Tibial nerve (tissue), 4 donors: ENCODE data around the gene MLPH. TPM values are rescaled to one million over a fixed set of nuclear protein-coding genes. Genes with fewer than 3 reads are reported as not detected.

ENCODE experiments used
- DNase-seq, 2 donors: peaks; one replicate each; pipeline ENCODE4 v3.0.0-alpha.2; 2019; ENCODE audit warnings: low spot score in 2 of 2
- H3K27ac ChIP-seq, 4 donors: fragments of 200-600 bp; sonication (generic) in 3 of 4; one replicate each; pipeline ENCODE4 v1.5.1; 2017 to 2019; ENCODE audit warnings: mild to moderate bottlenecking in 1 of 4
- H3K27me3 ChIP-seq, 2 donors: fragments of 200-600 bp; sonication (generic) in 1 of 2; one replicate each; pipeline versions ENCODE4 v1.5.1 to v1.6.0; 2017 to 2019
- H3K36me3 ChIP-seq, 3 donors: fragments of 200-600 bp; sonication (generic); one replicate each; pipeline ENCODE4 v1.5.1; 2018 to 2019
- H3K4me1 ChIP-seq, 4 donors: fragments of 200-600 bp; sonication (generic) in 3 of 4; one replicate each; pipeline ENCODE4 v1.5.1; 2017 to 2019
- H3K4me3 ChIP-seq, 4 donors: fragments of 200-600 bp; sonication (generic) in 3 of 4; one replicate each; pipeline ENCODE4 v1.5.1; 2017 to 2019; ENCODE audit warnings: mild to moderate bottlenecking in 1 of 4, moderate library complexity in 1 of 4
- H3K9me3 ChIP-seq, 4 donors: fragments of 200-600 bp; sonication (generic) in 3 of 4; one replicate each; pipeline ENCODE4 v1.5.1; 2017 to 2019
- CTCF ChIP-seq, 5 experiments: fragments of 200-600 bp in 3 of 5; fragments of 450-650 bp in 2 of 5; sonication (generic) in 3 of 5; IDR thresholded peaks; one replicate each; pipeline ENCODE4 v1.5.1; 2016 to 2019; ENCODE audit warnings: antibody characterized with exemption in 5 of 5, mild to moderate bottlenecking in 3 of 5, moderate library complexity in 2 of 5
- EP300 ChIP-seq, 2 donors: sonication (generic); formaldehyde crosslinking; IDR thresholded peaks; one replicate each; pipeline ENCODE4 v1.6.1; 2017; ENCODE audit warnings: antibody characterized with exemption in 2 of 2, mild to moderate bottlenecking in 1 of 2
- POLR2A ChIP-seq, 2 donors: fragments of 450-650 bp; IDR thresholded peaks; one replicate each; pipeline ENCODE4 v1.6.1; 2017; ENCODE audit warnings: antibody characterized with exemption in 2 of 2, mild to moderate bottlenecking in 2 of 2, moderate library complexity in 2 of 2
- WGBS, 2 donors: methylation state at CpG; one replicate each; pipeline ENCODE4 v1.1.5; 2018; 5-methylcytosine and 5-hydroxymethylcytosine counted together
- total RNA-seq, 4 donors: library from RNA; depleted of rRNA; stranded (reverse); fragments of >200 nt; gene quantifications; one replicate each; pipeline ENCODE4 v1.1.0, GENCODE V29; 2016

Gene MLPH
- total RNA-seq, 4 donors from 2014 or later = 41.4 to 108 (median 62.1) TPM

- Histone ChIP-seq H3K36me3 (peaks cover 0 to 8% (median 0%) of the 10 kb centered on the region in 3 donors), H3K4me1 (no peaks in the 10 kb centered on the region), H3K27ac (no peak overlapping the region), H3K9me3 (no peaks in the 10 kb centered on the region), H3K4me3 (no peak overlapping the region), H3K27me3 (no peaks in the 10 kb centered on the region)
- WGBS, 2 donors = 84 to 91% methylated on average over 12 of the region's 12 CpGs
- DNase-seq = no peak
- TF ChIP-seq POLR2A (IDR thresholded peaks at IDR 0.05) = no peak
- TF ChIP-seq CTCF (IDR thresholded peaks at IDR 0.05) = no peak
- TF ChIP-seq EP300 (IDR thresholded peaks at IDR 0.05) = no peak
Observed at GRCh38 chr2:237530472-237531433, 43.7 kb downstream of the MLPH start.

DNA sequence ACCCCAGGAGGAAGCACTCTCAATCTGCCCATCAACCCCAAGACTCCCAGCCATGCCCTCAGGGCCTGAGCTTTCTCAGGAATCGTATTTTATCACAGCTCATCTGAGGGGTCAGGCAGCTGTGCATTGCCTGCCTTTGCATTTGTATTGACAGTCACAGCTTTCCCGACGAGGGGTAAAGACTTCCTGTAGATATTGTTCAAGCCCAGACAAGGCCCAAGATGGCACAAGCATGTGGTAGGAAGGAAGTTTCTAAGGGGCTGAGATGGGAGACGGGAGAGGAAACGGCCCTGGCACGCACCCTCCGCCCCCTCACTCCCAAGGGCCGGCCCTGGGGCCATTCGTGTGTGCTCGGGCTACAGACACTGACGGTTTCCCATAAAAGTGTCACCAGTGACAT, 45.1 kb downstream of the MLPH start:
- WGBS, 2 donors = 45 to 47% methylated on average over 10 to 11 of the region's 11 CpGs
- H3K9me3 ChIP-seq = no peaks in the 10 kb centered on the region
- TF ChIP-seq POLR2A (IDR thresholded peaks at IDR 0.05) (no peak), EP300 (IDR thresholded peaks at IDR 0.05) (no peak), CTCF (IDR thresholded peaks at IDR 0.05) (no peak)

GRCh38 chr2:237533668-237534161, 46.7 kb downstream of the MLPH start:
- Histone ChIP-seq H3K4me3 (no peak overlapping the region), H3K9me3 (no peaks in the 10 kb centered on the region), H3K36me3 (peaks cover 0 to 5% (median 0%) of the 10 kb centered on the region in 3 donors), H3K27ac (no peak overlapping the region), H3K4me1 (peaks cover 0 to 5% (median 0%) of the 10 kb centered on the region in 4 donors), H3K27me3 (no peaks in the 10 kb centered on the region)
- DNase-seq = no peak
- 82 to 91% methylated on average over 7 of the region's 7 CpGs for WGBS, 2 donors
- TF ChIP-seq CTCF (IDR thresholded peaks at IDR 0.05) = no peak
- no peak for TF ChIP-seq POLR2A (IDR thresholded peaks at IDR 0.05)
- no peak for TF ChIP-seq EP300 (IDR thresholded peaks at IDR 0.05)

More for the DNA sequence above, 45.1 kb downstream of the MLPH start:
- Histone ChIP-seq H3K27ac (no peak overlapping the region), H3K36me3 (peaks cover 0 to 5% (median 0%) of the 10 kb centered on the region in 3 donors), H3K4me3 (no peak overlapping the region), H3K27me3 (no peaks in the 10 kb centered on the region), H3K4me1 (no peaks in the 10 kb centered on the region)
- no peak for DNase-seq

DNA sequence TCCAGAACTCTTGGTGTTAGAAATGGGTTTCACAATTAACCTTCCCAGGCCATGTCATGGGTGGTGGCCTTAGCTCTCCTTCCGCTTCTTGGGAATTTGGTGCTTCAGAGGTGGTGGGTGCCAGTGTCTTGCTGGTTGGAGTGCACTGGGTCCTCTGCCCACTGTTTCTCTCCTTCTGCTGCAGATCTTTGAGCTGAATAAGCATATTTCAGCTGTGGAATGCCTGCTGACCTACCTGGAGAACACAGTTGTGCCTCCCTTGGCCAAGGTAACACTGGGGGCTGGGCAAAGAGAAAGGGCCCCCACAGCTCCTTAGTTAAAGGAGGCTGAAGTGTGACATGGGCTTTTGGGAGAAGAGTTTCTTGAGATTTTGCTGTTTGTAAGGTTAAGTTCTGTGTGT, 47.3 kb downstream of the MLPH start:
- Histone ChIP-seq H3K9me3 (no peaks in the 10 kb centered on the region), H3K4me1 (peaks cover 0 to 12% (median 0%) of the 10 kb centered on the region in 4 donors), H3K36me3 (peaks cover 0 to 5% (median 0%) of the 10 kb centered on the region in 3 donors), H3K27me3 (no peaks in the 10 kb centered on the region), H3K27ac (no peak overlapping the region), H3K4me3 (no peak overlapping the region)
- DNase-seq = no peak
- WGBS, 2 donors = 91 to 93% methylated on average over 1 of the region's 1 CpG
- no peak for TF ChIP-seq EP300 (IDR thresholded peaks at IDR 0.05)
- no peak for TF ChIP-seq CTCF (IDR thresholded peaks at IDR 0.05)
- no peak for TF ChIP-seq POLR2A (IDR thresholded peaks at IDR 0.05)
